ENCODE results near the gene CMTM4.

- TF ChIP-seq POLR2A (IDR thresholded peaks at IDR 0.05) (no peak), EP300 (IDR thresholded peaks at IDR 0.05) (no peak), POLR2AphosphoS5 (IDR thresholded peaks at IDR 0.05) (no peak)
- TF ChIP-seq, protein P1, sequence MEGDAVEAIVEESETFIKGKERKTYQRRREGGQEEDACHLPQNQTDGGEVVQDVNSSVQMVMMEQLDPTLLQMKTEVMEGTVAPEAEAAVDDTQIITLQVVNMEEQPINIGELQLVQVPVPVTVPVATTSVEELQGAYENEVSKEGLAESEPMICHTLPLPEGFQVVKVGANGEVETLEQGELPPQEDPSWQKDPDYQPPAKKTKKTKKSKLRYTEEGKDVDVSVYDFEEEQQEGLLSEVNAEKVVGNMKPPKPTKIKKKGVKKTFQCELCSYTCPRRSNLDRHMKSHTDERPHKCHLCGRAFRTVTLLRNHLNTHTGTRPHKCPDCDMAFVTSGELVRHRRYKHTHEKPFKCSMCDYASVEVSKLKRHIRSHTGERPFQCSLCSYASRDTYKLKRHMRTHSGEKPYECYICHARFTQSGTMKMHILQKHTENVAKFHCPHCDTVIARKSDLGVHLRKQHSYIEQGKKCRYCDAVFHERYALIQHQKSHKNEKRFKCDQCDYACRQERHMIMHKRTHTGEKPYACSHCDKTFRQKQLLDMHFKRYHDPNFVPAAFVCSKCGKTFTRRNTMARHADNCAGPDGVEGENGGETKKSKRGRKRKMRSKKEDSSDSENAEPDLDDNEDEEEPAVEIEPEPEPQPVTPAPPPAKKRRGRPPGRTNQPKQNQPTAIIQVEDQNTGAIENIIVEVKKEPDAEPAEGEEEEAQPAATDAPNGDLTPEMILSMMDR (IDR thresholded peaks at IDR 0.05) = no peak
These were observed 17.5 kb upstream of the CMTM4 start for GRCh38 chr16:66714062-66714461.

Measured in sigmoid colon (tissue), 4 donors.